NCI-H187 (cell line): ENCODE data around the gene ACSM5.
"Not testable (repeated sequence)": the region's sequence is repeated elsewhere in the genome, so short reads cannot be mapped to it uniquely, and the experiment has no call there.

Experiments used
- DNase-seq, 2 experiments: peaks; one replicate each; lab custom pipeline; 2025; lab: John Stamatoyannopoulos, UW

Gene ACSM5

DNA sequence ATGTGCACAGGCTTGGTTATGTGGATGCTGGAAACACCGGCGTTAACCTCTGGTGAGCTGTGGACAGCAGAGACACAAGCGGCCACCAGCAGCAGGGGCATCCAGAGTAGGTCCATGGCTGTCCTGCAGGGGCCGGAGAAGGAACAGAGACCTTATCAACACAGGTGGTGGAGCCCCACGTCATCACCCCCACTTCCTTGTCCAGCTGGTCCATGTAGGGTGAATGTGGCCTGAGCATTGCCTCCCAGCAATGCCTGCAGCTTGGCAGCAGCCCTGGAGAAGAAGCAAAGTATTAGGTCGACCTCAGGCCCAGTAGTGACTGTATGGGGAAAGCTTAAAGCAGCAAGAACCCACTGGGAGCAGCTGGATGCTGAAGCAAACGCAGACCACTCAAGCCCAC lies 10.1 kb upstream of the ACSM5 start:
- no peak for DNase-seq

DNA sequence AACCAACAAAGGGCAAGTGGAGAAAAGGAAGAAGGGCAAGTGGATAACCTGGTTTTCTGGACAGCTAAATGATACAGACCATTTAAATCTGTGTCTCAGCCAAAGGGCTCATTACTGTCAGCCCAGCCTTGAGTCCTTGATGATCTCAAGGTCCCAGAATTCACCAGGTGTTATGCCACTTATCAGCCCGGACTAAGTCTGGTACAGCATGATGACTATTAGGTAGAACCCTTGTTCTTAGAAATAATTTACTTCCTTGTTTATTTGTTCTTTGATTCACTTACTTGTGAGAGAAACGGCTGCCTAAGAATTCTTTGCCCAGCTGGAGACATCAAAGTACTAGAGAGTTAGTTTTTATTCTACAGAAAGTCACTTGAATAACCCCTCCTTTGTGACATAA lies 8.3 kb upstream of the ACSM5 start:
- no peak for DNase-seq

- DNase-seq, result no peak
Measured at GRCh38 chr16:20401475-20402016, 7.8 kb upstream of the ACSM5 start.

DNA sequence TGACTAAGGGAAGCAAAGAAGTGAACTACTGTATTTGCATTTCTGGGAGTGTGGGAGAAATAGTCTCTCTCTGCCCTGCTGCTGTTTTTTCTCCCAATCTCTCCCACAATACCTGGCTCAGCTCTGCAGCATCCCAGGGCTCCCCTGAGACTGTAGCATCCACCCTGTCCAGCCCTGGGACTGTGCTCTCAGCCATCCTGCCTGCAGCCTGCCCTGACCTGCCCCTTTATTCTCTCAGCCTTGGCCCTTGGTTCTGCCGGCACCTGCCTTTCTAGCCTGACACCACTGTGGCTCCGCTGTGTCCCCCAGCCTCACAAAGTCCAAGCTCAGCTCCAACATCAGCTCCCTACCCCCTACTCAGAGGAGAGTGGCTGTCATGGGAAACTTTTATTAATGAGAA lies 6.7 kb upstream of the ACSM5 start:
- no peak for DNase-seq

DNA sequence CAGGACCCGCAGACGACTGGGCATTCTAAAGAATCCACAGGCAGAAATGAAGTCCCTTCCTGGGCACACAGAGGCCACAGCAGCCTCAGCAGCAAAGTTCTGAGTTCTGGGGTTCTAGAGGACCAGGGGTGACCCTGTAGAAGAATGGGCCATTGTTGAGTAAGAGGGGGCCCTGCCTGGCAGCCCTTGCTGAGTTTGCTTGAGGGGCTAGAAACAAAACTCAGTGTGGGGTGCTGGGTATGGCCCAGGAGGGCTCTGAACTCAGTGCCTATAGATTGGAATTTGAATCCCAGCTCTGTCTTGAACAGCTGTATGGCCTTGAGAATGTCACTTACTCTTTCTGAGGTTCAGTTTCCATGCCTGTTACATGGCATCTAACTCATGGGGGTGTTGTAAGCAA lies 4.7 kb upstream of the ACSM5 start, which contains the start of gene PDILT:
Gene PDILT (minus strand): TSS at position 101 of the 400 bp plus-strand sequence. CDS start 5,437 bp downstream, outside the sequence.
- DNase-seq, result no peak

GRCh38 chr16:20410121-20410723 lies 888 bp downstream of the ACSM5 start:
- no peak for DNase-seq

GRCh38 chr16:20411055-20411454 lies 1.7 kb downstream of the ACSM5 start:
- DNase-seq, result no peak

GRCh38 chr16:20415541-20415940 lies 6.2 kb downstream of the ACSM5 start:
- no peak for DNase-seq

DNA sequence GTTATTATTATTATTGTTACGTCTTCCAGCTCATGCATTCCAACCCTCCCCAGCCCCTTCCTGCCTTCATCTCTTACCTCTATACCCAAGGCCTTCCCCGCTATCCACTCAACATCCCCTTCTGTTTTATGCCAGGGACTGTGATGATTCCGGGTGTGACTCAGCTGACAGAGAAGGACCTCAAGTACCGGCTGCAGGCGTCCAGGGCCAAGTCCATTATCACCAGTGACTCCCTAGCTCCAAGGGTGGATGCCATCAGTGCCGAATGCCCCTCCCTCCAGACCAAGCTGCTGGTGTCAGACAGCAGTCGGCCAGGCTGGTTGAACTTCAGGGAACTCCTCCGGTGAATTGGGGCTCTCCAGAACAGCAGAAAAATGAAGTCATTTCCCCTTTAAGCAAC lies 9.8 kb downstream of the ACSM5 start:
- DNase-seq, result not testable (repeated sequence)

- DNase-seq, result not testable (repeated sequence)
Measured at GRCh38 chr16:20421748-20422147, 12.4 kb downstream of the ACSM5 start.

GRCh38 chr16:20423772-20424128 lies 14.4 kb downstream of the ACSM5 start:
- not testable (repeated sequence) for DNase-seq

DNA sequence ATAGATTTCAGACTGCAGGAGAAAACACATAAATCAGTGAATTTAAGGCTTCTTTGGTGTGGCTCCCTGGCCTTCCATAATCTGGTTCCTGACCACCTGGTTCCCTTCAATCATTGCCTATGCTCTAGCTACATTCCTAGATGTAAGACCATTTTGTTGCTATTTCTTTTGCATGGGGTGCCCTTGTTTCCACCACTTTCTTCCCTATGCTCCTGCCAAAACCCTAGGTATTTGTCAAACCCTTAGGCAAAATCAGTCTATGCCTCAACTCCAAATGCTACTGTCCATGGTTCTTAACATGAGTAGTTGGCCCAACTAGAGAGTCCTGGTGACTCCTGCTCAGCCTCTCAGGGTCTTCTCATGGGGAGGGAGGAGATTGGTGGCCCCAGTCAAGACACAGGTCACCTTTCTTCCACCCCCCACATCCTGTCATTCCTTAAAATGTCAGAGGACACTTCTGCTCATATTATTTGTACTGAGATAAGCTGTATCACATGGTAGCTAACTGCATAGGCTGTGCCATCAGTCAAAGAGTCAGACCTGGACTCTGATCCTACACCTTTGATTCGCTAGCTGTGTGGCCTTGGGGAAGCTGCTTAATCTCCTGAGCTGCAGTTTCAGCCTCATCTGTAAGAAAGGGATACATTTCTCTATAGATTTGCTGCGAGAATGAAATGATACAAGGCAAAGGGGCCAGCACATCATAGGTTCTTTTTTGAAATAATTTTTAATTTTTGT lies 15.0 kb downstream of the ACSM5 start:
- no peak for DNase-seq

DNA sequence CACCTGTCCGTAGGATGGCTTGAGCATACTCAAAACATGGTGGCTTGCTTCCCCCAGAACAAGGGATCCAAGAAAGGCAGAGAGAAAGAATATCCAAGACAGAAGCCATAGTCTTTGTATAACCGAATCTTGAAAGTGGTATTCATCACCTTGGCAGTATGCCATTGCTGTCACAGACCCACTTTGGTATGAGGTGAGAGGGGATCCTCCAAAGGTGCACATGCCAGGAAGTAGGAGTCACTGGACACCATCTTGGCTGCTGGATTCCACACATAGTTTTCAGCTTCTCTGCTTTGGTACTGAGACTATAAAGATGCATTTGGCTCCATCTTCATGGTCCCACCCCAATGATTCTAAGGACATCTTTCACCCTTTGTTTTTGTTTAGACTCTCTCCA lies 18.1 kb downstream of the ACSM5 start:
- DNase-seq, result not testable (repeated sequence)

DNA sequence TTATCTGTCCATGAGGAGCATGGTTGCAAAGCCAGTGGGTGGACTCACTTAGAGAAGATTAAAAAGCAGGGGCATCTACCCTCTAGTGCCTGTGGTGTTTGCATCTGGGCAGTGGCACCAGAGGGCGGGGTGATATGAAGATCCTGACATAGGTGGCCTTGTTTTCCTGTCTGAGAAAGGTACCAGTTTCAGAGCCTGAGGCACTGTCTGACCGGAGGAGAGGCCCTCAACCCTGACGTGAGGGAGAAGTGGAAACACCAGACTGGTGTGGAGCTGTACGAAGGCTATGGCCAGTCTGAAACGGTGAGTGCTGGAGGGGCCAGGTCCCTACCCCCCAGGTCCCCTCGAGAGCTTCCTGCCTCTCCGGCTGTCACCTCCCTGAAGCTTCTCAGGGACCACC lies 20.2 kb downstream of the ACSM5 start:
- DNase-seq, result not testable (repeated sequence)

DNA sequence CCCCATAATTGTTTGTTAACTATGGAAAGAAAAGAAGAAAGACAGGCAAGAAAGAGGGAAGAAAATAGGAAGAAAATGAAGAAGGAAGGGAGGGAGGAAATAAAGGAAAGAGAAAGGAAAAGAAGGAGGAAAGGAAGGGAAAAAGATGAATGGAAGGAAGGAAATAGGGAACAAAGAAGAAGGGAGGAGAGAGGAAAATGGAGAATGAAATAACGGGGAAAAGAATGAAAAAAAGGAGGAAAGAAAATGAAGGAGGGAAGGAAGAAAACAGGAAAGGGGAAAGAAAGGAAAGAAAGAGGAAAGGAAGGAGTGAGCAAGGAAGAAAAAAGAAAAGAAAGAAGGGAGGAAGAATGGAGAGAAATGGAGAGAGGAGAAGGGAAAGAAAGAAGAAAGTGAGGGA lies 21.1 kb downstream of the ACSM5 start:
- DNase-seq, result not testable (repeated sequence)

DNA sequence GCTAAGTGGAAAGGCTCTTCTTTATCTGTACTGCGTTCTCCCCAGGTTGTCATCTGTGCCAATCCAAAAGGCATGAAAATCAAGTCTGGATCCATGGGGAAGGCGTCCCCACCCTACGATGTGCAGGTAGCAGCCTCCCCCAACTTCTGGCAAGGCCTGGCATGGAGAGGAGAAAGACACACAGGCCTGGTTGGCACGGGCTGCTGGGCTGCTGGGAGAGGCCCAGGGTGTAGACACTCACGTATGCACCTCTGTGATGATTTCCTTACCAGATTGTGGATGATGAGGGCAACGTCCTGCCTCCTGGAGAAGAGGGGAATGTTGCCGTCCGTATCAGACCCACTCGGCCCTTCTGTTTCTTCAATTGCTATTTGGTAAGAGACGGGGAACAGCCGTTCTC lies 21.6 kb downstream of the ACSM5 start:
- no peak for DNase-seq

DNA sequence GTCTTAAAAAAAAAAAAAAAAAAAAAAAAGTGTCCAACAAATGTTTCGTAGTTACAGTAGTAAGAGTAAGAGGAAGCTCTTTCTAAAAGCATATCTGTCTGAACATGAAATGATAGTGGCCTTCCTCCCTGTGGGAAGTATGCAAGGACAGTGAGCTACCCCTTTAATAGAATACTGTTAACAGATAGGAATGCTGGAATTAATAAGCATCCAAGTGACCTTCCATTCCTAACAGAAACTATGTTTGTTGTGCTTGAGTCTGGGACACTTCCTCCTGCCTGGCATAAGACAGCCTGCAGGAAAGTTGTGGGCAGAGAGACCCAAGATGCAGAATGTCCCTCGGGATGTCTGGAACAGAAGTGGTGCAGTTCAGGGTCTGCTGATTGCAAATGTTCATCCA lies 29.6 kb downstream of the ACSM5 start:
- DNase-seq, result not testable (repeated sequence)

- not testable (repeated sequence) for DNase-seq
Measured at GRCh38 chr16:20439820-20440231, 30.5 kb downstream of the ACSM5 start.

GRCh38 chr16:20440731-20441130 lies 31.4 kb downstream of the ACSM5 start:
- DNase-seq, result not testable (repeated sequence)

GRCh38 chr16:20441191-20441590 lies 31.9 kb downstream of the ACSM5 start:
- no peak for DNase-seq

- not testable (repeated sequence) for DNase-seq
Measured at GRCh38 chr16:20441859-20442258, 32.5 kb downstream of the ACSM5 start.

DNA sequence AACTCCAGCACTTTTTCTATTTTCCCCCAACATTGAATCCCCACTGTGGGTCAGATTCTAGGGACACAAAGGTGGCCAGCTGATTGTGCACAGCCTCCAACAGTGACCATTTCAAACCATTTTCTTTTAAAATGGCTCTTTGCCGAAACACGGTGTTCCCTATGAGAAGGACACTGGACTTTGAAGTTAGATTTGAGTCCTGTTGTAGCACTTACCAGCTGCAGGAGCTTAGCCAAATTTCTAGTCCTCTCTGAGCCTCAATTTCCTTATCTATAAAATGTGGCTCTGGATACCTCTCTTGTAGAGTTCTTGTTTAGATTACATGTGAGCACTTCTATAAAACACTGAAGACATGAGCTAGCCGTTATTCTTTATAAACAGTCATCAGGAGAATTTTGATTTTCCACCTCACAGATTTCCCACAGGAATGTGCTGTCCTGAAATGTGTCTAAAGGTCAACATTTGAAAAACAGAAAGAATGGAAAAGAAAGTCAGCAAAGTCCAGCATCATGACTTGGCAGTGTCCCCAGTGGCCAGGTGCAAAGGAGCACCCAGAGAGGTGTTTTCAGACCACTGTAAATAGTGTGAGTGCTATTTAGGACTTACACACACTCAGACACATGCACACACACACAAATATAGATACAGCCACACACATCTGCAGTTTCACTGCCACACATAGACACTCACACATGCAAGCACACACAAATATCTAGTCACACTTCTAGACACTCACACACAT lies 37.5 kb downstream of the ACSM5 start:
- not testable (repeated sequence) for DNase-seq

DNA sequence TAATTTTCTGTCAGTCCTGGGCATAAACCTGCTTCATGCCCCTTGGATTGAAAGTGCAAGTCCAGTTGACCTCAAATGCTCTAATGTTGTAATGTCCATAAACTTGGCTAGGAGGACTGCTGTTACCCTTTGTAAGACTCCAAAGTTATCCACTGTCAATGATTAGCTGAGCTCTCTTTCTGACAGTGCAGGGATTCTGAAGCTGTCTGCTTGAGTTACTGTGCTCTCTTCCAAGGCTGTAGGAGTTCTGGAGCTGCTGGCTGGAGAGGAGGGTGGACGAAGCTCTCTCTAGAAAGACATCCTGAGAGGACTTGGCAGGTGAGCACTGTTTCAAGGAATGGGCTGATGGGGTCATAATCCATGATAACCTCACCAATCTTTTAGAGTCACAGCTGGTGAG lies 42.0 kb downstream of the ACSM5 start, which contains the start of gene ACSM2A:
Gene ACSM2A (plus strand): TSS at position 158 of the 400 bp plus-strand sequence. CDS start 8,594 bp downstream, outside the sequence.
- DNase-seq, result not testable (repeated sequence)
